RWPE1 (cell line): ENCODE data around the gene SFT2D2.

Experiments
- CTCF ChIA-PET: fragments of 350-600 bp; sonication (Branson Sonifier 250); formaldehyde crosslinking; extraction: SDS; loops from one replicate; lab custom pipeline; 2021; lab: Yijun Ruan, JAX
- POLR2A ChIA-PET: fragments of 400-600 bp; formaldehyde crosslinking; extraction: SDS; loops from one replicate; lab custom pipeline; 2020; ENCODE audit warnings: antibody characterized with exemption; ENCODE audit not compliant: low non-redundant PET; lab: Yijun Ruan, JAX
- DNase-seq: peaks from one replicate; pipeline ENCODE4 v3.0.0; 2012; ENCODE audit warnings: low spot score
- H3K27ac ChIP-seq: fragments of 450-650 bp; 2 replicates; pipeline ENCODE4 v1.5.1; 2017
- TF ChIP-seq, protein P1 (sequence below): fragments of 450-650 bp; conservative IDR thresholded peaks from 2 replicates; pipeline ENCODE4 v1.5.1; 2017; ENCODE audit warnings: low read depth, mild to moderate bottlenecking

SFT2D2 gene

DNA sequence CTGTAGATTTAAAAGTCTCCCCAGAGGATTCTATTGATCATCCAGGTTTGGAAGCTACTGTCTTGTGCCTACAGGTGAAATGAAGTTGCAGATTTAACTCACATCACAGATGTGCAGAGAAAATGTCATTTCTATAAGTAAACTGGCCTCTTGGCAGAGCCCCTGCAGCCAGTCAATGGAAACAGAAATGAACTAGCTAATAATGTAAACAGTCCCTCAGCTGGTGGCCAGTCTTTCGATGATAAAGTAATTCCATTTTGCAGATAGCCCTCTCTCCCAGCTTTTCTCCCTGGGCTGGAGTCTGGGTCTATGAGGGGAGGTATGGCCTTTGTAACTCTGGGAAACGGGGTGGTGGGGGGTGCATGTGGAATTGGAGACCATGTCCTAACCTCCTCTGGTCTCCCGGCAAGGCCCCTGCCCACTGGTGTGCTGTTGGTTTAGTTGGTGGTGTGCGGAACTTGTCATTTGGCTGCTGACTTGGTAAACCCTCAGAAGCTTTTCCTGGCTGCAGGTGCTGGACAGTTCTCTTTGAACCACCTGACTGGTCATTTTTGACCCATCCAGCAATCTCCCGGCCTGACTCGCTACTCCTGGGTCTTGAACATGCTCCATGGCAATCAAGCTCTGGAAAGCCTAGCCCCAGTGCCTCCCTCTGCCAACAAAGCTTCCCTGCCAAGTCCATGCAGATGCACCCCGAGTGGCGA lies 69.8 kb downstream of the SFT2D2 start:
- H3K27ac ChIP-seq: no peak overlapping the region
- ChIA-PET CTCF (interaction anchor here (0.6 kb wide), 1 partner anchor 232 kb away, joined by 3 read pairs; no protein-coding TSS in a partner anchor), POLR2A (no interaction called here)
- TF ChIP-seq, protein P1, sequence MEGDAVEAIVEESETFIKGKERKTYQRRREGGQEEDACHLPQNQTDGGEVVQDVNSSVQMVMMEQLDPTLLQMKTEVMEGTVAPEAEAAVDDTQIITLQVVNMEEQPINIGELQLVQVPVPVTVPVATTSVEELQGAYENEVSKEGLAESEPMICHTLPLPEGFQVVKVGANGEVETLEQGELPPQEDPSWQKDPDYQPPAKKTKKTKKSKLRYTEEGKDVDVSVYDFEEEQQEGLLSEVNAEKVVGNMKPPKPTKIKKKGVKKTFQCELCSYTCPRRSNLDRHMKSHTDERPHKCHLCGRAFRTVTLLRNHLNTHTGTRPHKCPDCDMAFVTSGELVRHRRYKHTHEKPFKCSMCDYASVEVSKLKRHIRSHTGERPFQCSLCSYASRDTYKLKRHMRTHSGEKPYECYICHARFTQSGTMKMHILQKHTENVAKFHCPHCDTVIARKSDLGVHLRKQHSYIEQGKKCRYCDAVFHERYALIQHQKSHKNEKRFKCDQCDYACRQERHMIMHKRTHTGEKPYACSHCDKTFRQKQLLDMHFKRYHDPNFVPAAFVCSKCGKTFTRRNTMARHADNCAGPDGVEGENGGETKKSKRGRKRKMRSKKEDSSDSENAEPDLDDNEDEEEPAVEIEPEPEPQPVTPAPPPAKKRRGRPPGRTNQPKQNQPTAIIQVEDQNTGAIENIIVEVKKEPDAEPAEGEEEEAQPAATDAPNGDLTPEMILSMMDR: no peak
- no peak for DNase-seq

DNA sequence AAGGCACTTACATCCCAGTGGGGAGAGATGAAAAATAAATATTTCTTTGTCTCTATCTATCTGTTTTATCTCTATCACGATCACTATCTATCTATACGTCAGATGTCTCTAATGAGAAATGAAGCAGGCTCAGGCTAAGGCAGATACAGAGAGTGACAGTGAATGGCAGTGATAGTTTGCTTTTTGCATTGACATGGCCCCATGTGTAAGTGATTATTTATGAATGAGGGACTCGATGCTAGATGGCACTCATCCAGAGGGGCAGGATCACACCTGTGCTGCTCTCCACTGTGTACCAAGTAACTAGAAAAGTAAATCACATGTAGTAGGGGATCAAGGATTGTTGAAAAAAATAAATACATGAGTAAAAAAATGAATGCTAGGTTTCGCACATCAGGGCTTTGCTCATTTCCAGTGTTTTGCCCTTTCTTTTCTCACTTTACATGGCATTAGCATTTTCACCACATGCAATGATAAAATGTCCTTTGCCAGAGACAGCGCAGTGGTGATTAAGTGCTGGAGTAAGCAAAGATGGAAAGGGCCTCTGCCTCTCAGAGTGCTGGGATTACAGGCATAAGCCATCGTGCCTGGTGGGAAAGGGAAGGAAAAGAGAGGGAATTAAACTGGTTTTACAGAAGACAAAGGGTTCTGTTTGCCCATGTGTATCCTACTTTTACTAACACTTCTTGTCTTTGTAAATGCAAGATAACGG lies 71.4 kb downstream of the SFT2D2 start:
- POLR2A ChIA-PET: no interaction called here
- DNase-seq: no peak
- TF ChIP-seq, protein P1: no peak

DNA sequence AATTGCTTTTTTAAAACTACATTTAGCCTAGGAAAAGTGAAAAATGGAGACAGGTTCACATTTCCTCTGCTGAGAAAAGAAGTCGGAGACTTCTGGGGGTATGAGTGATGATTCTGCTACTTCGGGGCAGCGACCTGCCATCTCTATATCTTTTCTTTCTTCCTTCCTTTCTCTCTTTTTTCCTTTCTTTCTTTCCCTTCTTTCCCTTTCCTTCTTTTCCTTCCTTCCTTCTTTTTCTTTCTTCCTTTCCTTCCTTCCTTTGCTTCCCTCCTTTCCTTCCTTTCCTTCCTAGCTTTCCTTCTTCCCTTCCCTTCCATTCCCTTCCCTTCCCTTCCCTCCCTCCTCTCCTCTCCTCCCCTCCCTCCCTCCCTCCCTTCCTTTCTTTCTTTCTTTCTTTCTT lies 72.6 kb downstream of the SFT2D2 start:
- ChIA-PET POLR2A (no interaction called here), CTCF (no interaction called here)
- no peak overlapping the region for H3K27ac ChIP-seq
- TF ChIP-seq, protein P1: no peak
- no peak for DNase-seq

More for the DNA sequence above, 71.4 kb downstream of the SFT2D2 start:
- no peak overlapping the region for H3K27ac ChIP-seq
- CTCF ChIA-PET: interaction anchor here (0.6 kb wide), 1 partner anchor 240 kb away, joined by 3 read pairs; no protein-coding TSS in a partner anchor

DNA sequence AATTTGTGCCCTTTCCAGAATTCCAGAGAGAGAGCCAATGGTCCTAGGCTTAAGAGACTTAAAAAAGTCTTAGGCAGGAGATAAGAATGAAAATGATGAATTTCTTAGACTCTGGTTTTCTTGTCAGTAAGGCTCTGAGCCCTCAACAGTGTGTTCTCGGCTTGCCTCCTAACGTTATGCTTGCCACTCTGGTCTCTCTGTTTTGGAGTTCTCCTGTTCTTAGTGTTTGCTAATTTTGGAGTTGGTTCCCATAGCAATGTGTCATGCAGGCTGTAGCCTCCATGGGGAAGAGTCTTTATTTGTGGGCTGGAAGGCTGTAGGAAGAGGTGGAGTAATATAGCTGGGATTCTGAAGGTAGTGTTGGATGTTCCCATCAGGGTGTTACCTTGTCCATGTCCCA lies 74.8 kb downstream of the SFT2D2 start:
- DNase-seq: no peak
- TF ChIP-seq, protein P1: no peak
- POLR2A ChIA-PET: interaction anchor here (0.6 kb wide), 1 partner anchor 611 kb away, joined by 4 read pairs; no protein-coding TSS in a partner anchor
- no peak overlapping the region; the same call in 1 of the 2 replicates for H3K27ac ChIP-seq
- CTCF ChIA-PET: interaction anchor here (1.3 kb wide), 1 partner anchor 19 kb away, joined by 3 read pairs; no protein-coding TSS in a partner anchor

DNA sequence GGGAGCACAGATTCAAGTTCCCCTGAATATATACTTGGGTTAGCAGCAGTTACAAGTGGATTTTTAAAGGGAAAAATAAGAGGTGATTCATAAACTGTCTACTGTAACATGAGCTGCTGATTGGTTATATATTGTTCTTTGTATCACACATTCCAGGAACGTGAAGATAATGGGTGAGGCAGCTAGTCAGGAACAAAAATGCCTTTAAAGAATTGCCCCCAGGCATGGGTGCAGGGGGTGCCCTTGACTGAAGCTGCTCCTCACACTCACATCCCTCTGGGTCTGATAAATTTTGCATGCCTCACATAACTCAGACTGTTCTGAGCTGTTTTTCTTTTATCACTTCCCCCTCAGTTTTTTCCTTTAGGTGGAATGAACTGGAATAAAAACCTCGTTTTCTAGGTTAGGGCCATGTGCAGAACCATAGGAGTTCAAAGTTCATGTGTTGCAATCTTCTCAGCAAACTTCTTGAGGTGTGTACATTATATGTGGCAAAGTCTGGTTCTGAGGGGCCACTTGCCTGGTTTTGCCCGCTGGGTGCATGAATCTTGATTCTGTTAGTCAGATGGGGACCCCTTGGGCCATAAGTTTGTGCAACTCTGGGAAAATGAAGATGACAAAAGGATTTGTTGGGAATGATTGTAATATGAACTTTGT lies 76.0 kb downstream of the SFT2D2 start:
- peak overlapping the region; percentile 85 for H3K27ac ChIP-seq
- peak; percentile 96 for DNase-seq
- CTCF ChIA-PET: interaction anchor here (0.7 to 1.3 kb wide), 2 partner anchors 17 to 417 kb away, joined by 3 read pairs; no protein-coding TSS in a partner anchor
- POLR2A ChIA-PET: interaction anchor here (1.1 kb wide), 1 partner anchor 9 kb away, joined by 3 read pairs; no protein-coding TSS in a partner anchor
- TF ChIP-seq, protein P1: no peak
